Astrocyte of the spinal cord (primary cell): ENCODE results near the gene KLF16.

Experiments
- DNase-seq: peaks from one replicate; pipeline ENCODE4 v3.0.0; 2011; ENCODE audit warnings: low read depth, low spot score
- H3K4me3 ChIP-seq: 2 replicates; pipeline ENCODE4 v1.5.1; 2011; ENCODE audit warnings: low read depth, mild to moderate bottlenecking, low read length, moderate library complexity
- in situ Hi-C: cut with HindIII; loops from 2 replicates; pipeline ENCODE4 v1.10.0; 2017; ENCODE audit warnings: low sequenced_read_pairs
- TF ChIP-seq, protein P1 (sequence below): IDR thresholded peaks from 2 replicates; pipeline ENCODE4 v1.5.1; 2012; ENCODE audit warnings: low read depth, mild to moderate bottlenecking, low read length, inconsistent platforms

Gene KLF16

DNA sequence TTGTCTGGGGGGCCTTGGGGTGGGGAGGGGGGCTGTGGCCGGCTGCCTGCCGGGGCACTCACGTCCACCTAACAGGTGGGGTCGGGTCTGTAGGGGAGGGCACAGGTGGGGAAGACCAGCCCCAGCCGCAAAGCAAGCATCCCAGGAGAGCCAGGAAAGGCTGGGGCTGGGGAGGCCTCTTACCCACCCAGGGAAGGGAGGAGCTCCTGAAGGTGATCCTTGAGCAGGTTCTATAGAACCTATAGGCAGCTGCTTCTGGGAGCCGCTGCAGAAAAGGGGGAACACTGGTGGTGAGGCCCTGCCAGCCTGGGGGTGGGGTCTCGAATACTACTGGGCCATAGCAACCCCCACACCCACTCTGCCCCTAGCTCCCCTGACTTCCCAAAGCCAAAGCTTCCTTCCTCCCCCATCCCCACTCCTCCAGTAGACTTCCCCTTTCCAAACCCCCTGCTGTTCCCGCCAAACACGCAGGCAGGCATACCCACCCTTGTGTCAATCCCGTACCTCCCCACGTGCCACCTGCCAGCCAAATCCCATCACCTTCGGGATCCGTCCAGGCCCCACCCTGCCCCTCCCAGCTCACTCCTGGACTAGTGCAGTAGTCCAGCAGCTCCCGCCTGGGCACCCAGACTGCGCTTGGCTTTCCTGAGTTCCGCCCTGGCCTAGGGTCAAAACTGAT lies 5.6 kb downstream of the KLF16 start:
- H3K4me3 ChIP-seq, result peak overlapping the region; percentile 15
- TF ChIP-seq, protein P1, sequence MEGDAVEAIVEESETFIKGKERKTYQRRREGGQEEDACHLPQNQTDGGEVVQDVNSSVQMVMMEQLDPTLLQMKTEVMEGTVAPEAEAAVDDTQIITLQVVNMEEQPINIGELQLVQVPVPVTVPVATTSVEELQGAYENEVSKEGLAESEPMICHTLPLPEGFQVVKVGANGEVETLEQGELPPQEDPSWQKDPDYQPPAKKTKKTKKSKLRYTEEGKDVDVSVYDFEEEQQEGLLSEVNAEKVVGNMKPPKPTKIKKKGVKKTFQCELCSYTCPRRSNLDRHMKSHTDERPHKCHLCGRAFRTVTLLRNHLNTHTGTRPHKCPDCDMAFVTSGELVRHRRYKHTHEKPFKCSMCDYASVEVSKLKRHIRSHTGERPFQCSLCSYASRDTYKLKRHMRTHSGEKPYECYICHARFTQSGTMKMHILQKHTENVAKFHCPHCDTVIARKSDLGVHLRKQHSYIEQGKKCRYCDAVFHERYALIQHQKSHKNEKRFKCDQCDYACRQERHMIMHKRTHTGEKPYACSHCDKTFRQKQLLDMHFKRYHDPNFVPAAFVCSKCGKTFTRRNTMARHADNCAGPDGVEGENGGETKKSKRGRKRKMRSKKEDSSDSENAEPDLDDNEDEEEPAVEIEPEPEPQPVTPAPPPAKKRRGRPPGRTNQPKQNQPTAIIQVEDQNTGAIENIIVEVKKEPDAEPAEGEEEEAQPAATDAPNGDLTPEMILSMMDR, result no peak
- DNase-seq, result no peak
- in situ Hi-C loops, result no loop called here

DNA sequence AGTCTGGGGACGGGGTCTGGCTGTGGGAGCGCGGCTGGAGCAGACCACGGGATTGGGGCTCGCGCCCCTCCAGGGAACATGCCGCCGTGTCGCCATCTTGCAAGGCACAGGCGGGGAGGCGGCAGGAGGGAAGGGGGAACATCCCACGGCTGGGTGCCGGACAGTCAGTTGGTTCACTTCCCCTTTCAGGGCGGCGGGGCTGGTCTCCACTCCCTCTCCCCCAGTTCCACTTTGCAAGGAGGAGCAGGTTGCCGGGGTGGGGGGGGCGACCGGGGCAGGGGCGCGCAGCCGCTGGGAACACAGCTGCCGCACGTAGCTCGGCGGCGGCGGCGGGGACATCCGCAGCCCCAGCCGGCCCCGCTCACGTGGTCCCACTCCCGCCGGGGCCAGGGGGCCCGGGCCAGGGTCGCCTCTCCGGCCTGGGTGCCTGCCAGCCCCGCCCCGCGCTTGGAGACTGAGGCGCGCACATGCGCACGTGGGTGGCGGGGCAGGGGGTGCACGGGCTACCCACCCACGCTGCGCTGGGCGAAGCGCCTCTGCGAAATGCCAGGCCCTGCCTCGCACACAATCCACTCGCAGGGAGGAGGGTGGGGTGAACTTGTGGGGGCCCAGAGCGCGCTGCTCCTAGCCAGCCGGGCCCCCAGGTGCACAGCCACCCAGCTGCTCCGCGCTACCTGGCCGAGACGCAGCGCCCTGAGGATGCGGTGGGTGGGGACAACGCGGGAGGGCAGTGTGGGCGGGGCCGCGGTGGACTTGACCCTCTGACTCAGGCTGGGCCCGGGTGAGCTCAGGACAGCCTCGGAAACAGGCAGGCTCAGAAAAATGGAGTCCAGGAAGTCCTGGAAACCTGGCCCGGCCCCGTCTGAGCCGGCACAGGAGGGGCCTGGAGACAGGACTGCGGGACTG lies 6.4 kb downstream of the KLF16 start:
- TF ChIP-seq, protein P1, result no peak
- peak overlapping the region; percentile 16 for H3K4me3 ChIP-seq
- DNase-seq, result peak; percentile 71
- in situ Hi-C loops, result no loop called here

GRCh38 chr19:1856345-1856697 lies 7.1 kb downstream of the KLF16 start:
- in situ Hi-C loops, result no loop called here
- peak overlapping the region; percentile 16 for H3K4me3 ChIP-seq

GRCh38 chr19:1855828-1856255 lies 7.5 kb downstream of the KLF16 start:
- TF ChIP-seq, protein P1, result no peak
- H3K4me3 ChIP-seq, result peak overlapping the region; percentile 20
- DNase-seq, result no peak
- in situ Hi-C loops, result no loop called here

More at GRCh38 chr19:1856345-1856697, 7.1 kb downstream of the KLF16 start:
- TF ChIP-seq, protein P1, result no peak
- DNase-seq, result no peak

- DNase-seq, result peak; percentile 86
These were observed 8.1 kb downstream of the KLF16 start for GRCh38 chr19:1855040-1855827.

More at GRCh38 chr19:1855040-1855827, 8.1 kb downstream of the KLF16 start:
- in situ Hi-C loops, result no loop called here
- TF ChIP-seq, protein P1, result no peak
- H3K4me3 ChIP-seq, result peak overlapping the region; percentile 20
